ENCODE results near the gene SLC66A3. TPM values are rescaled to one million over a fixed set of nuclear protein-coding genes. Genes with fewer than 3 reads are reported as not detected.
A peak's percentile ranks its signal among the peaks of the same experiment; 100 is the strongest.

The SLC66A3 gene
- total and polyA plus RNA-seq, 9 donors = 10.5 to 17.0 (median 12.7) TPM

- Histone ChIP-seq H3K4me1 (ENCODE audit: control insufficient read depth, insufficient read depth, low read length) (no peaks in the 10 kb centered on the region), H3K27ac (ENCODE audit: low read length) (no peak overlapping the region), H3K36me3 (ENCODE audit: control insufficient read depth, insufficient read depth, low read length) (no peaks in the 10 kb centered on the region), H3K9me3 (replicated peaks; ENCODE audit: control insufficient read depth, low read depth, low read length) (no peaks in the 10 kb centered on the region), H3K27me3 (ENCODE audit: control insufficient read depth, insufficient read depth, low read length) (peaks cover 9% of the 10 kb centered on the region), H3K4me3 (ENCODE audit: low read length) (no peak overlapping the region)
- no peak for DNase-seq
- 51% methylated on average over 8 of the region's 12 CpGs for WGBS (ENCODE audit: insufficient coverage)
Observed at GRCh38 chr2:11123001-11123809, 32.1 kb upstream of the SLC66A3 start.

GRCh38 chr2:11123856-11124759 is 31.2 kb upstream of the SLC66A3 start:
- no peak overlapping the region for H3K4me3 ChIP-seq (ENCODE audit: low read length)
- 50% methylated on average over 41 of the region's 41 CpGs for WGBS (ENCODE audit: insufficient coverage)
- peaks cover 7% of the 10 kb centered on the region for H3K27me3 ChIP-seq (ENCODE audit: control insufficient read depth, insufficient read depth, low read length)
- H3K9me3 ChIP-seq (replicated peaks; ENCODE audit: control insufficient read depth, low read depth, low read length) = no peaks in the 10 kb centered on the region
- H3K27ac ChIP-seq (ENCODE audit: low read length) = no peak overlapping the region
- no peaks in the 10 kb centered on the region for H3K36me3 ChIP-seq (ENCODE audit: control insufficient read depth, insufficient read depth, low read length)
- DNase-seq = no peak
- H3K4me1 ChIP-seq (ENCODE audit: control insufficient read depth, insufficient read depth, low read length) = no peaks in the 10 kb centered on the region

- peaks cover 3% of the 10 kb centered on the region for H3K4me1 ChIP-seq (ENCODE audit: control insufficient read depth, insufficient read depth, low read length)
- DNase-seq = no peak
- no peaks in the 10 kb centered on the region for H3K9me3 ChIP-seq (replicated peaks; ENCODE audit: control insufficient read depth, low read depth, low read length)
- peaks cover 7% of the 10 kb centered on the region for H3K27me3 ChIP-seq (ENCODE audit: control insufficient read depth, insufficient read depth, low read length)
- WGBS (ENCODE audit: insufficient coverage) = no CpG with 5 or more reads among the region's 3 CpGs
- H3K36me3 ChIP-seq (ENCODE audit: control insufficient read depth, insufficient read depth, low read length) = no peaks in the 10 kb centered on the region
- H3K27ac ChIP-seq (ENCODE audit: low read length) = no peak overlapping the region
- no peak overlapping the region for H3K4me3 ChIP-seq (ENCODE audit: low read length)
Observed at GRCh38 chr2:11124760-11125068, 30.6 kb upstream of the SLC66A3 start.

- H3K27me3 ChIP-seq (ENCODE audit: control insufficient read depth, insufficient read depth, low read length) = peaks cover 7% of the 10 kb centered on the region
- H3K4me1 ChIP-seq (ENCODE audit: control insufficient read depth, insufficient read depth, low read length) = peaks cover 15% of the 10 kb centered on the region
- WGBS (ENCODE audit: insufficient coverage) = no CpG with 5 or more reads among the region's 5 CpGs
- H3K27ac ChIP-seq (ENCODE audit: low read length) = no peak overlapping the region
- H3K4me3 ChIP-seq (ENCODE audit: low read length) = no peak overlapping the region
- no peaks in the 10 kb centered on the region for H3K9me3 ChIP-seq (replicated peaks; ENCODE audit: control insufficient read depth, low read depth, low read length)
- no peaks in the 10 kb centered on the region for H3K36me3 ChIP-seq (ENCODE audit: control insufficient read depth, insufficient read depth, low read length)
- no peak for DNase-seq
Observed at GRCh38 chr2:11127761-11128160, 27.5 kb upstream of the SLC66A3 start.

GRCh38 chr2:11128243-11128951 is 26.9 kb upstream of the SLC66A3 start:
- WGBS (ENCODE audit: insufficient coverage) = 68% methylated on average over 7 of the region's 11 CpGs
- H3K36me3 ChIP-seq (ENCODE audit: control insufficient read depth, insufficient read depth, low read length) = no peaks in the 10 kb centered on the region
- H3K9me3 ChIP-seq (replicated peaks; ENCODE audit: control insufficient read depth, low read depth, low read length) = no peaks in the 10 kb centered on the region
- DNase-seq = peak; percentile 52
- peaks cover 20% of the 10 kb centered on the region for H3K4me1 ChIP-seq (ENCODE audit: control insufficient read depth, insufficient read depth, low read length)
- H3K4me3 ChIP-seq (ENCODE audit: low read length) = no peak overlapping the region
- H3K27ac ChIP-seq (ENCODE audit: low read length) = no peak overlapping the region
- H3K27me3 ChIP-seq (ENCODE audit: control insufficient read depth, insufficient read depth, low read length) = peaks cover 8% of the 10 kb centered on the region

GRCh38 chr2:11129598-11130449 is 25.4 kb upstream of the SLC66A3 start:
- H3K27me3 ChIP-seq (ENCODE audit: control insufficient read depth, insufficient read depth, low read length) = peaks cover 8% of the 10 kb centered on the region
- peaks cover 26% of the 10 kb centered on the region for H3K4me1 ChIP-seq (ENCODE audit: control insufficient read depth, insufficient read depth, low read length)
- peak overlapping the region; percentile 36 for H3K4me3 ChIP-seq (ENCODE audit: low read length)
- H3K36me3 ChIP-seq (ENCODE audit: control insufficient read depth, insufficient read depth, low read length) = no peaks in the 10 kb centered on the region
- peak overlapping the region; percentile 59 for H3K27ac ChIP-seq (ENCODE audit: low read length)
- peak; percentile 70 for DNase-seq
- 3% methylated on average over 36 of the region's 46 CpGs for WGBS (ENCODE audit: insufficient coverage)
- no peaks in the 10 kb centered on the region for H3K9me3 ChIP-seq (replicated peaks; ENCODE audit: control insufficient read depth, low read depth, low read length)

- Histone ChIP-seq H3K4me3 (ENCODE audit: low read length) (no peak overlapping the region), H3K27me3 (ENCODE audit: control insufficient read depth, insufficient read depth, low read length) (peaks cover 2% of the 10 kb centered on the region), H3K4me1 (ENCODE audit: control insufficient read depth, insufficient read depth, low read length) (peaks cover 26% of the 10 kb centered on the region), H3K36me3 (ENCODE audit: control insufficient read depth, insufficient read depth, low read length) (no peaks in the 10 kb centered on the region), H3K27ac (ENCODE audit: low read length) (no peak overlapping the region), H3K9me3 (replicated peaks; ENCODE audit: control insufficient read depth, low read depth, low read length) (no peaks in the 10 kb centered on the region)
- no peak for DNase-seq
- WGBS (ENCODE audit: insufficient coverage) = 73% methylated on average over 17 of the region's 20 CpGs
Observed at GRCh38 chr2:11131166-11131920, 23.9 kb upstream of the SLC66A3 start.

- H3K9me3 ChIP-seq (replicated peaks; ENCODE audit: control insufficient read depth, low read depth, low read length) = no peaks in the 10 kb centered on the region
- 81% methylated on average over 15 of the region's 19 CpGs for WGBS (ENCODE audit: insufficient coverage)
- no peak overlapping the region for H3K4me3 ChIP-seq (ENCODE audit: low read length)
Observed at GRCh38 chr2:11132036-11132671, 23.1 kb upstream of the SLC66A3 start.

More at GRCh38 chr2:11132036-11132671, 23.1 kb upstream of the SLC66A3 start:
- Histone ChIP-seq H3K27me3 (ENCODE audit: control insufficient read depth, insufficient read depth, low read length) (peaks cover 6% of the 10 kb centered on the region), H3K27ac (ENCODE audit: low read length) (no peak overlapping the region), H3K4me1 (ENCODE audit: control insufficient read depth, insufficient read depth, low read length) (peaks cover 26% of the 10 kb centered on the region), H3K36me3 (ENCODE audit: control insufficient read depth, insufficient read depth, low read length) (no peaks in the 10 kb centered on the region)
- no peak for DNase-seq

Measured in muscle of leg (tissue), 11 donors.